GM12891 (cell line): Measurements from ENCODE around the gene SELENOW.

Experiments
- PAX5 ChIP-seq: IDR thresholded peaks from 2 replicates; pipeline ENCODE4 v1.6.1; 2011; ENCODE audit warnings: low read length, moderate library complexity, mild to moderate bottlenecking; ENCODE audit not compliant: insufficient read depth, severe bottlenecking
- POLR2A ChIP-seq: IDR thresholded peaks from 2 replicates; pipeline ENCODE4 v1.6.1; 2011; ENCODE audit warnings: low read depth, low read length, control low read depth
- POLR2AphosphoS5 ChIP-seq: IDR thresholded peaks from 2 replicates; pipeline ENCODE4 v1.6.1; 2011; ENCODE audit warnings: low read depth, low read length, control low read depth
- SPI1 ChIP-seq: IDR thresholded peaks from 2 replicates; pipeline ENCODE4 v1.6.1; 2011; ENCODE audit warnings: low read depth, low read length, control low read depth
- TAF1 ChIP-seq: IDR thresholded peaks from 2 replicates; pipeline ENCODE4 v1.6.1; 2011; ENCODE audit warnings: low read depth, low read length, control low read depth

GRCh38 chr19:47780215-47780551 lies 1.7 kb downstream of the SELENOW start:
- no peak for TF ChIP-seq POLR2A
- no peak for TF ChIP-seq TAF1
- no peak for TF ChIP-seq POLR2AphosphoS5
- no peak for TF ChIP-seq SPI1
- TF ChIP-seq PAX5 = no peak
